Neural cell (in vitro differentiated cells): Measurements from ENCODE around the gene CACNB2. TPM values are rescaled to one million over a fixed set of nuclear protein-coding genes. Genes with fewer than 3 reads are reported as not detected.

Experiments
- H2AFZ ChIP-seq: fragments of 200-600, 300-800 bp; sonication (generic), shearing (Covaris generic); 2 replicates; pipeline ENCODE4 v1.6.0; 2014; ENCODE audit warnings: low read depth, mild to moderate bottlenecking, antibody characterized with exemption, low read length, moderate library complexity
- H3F3A ChIP-seq: fragments of 200-600 bp; shearing (Covaris generic); 2 replicates; pipeline ENCODE4 v1.6.1; 2016; ENCODE audit warnings: mild to moderate bottlenecking, moderate library complexity, mixed read lengths, antibody characterized with exemption, low read length; ENCODE audit not compliant: insufficient read depth, poor library complexity, severe bottlenecking
- H3K27ac ChIP-seq: fragments of 200-600, 300-800 bp; sonication (generic), shearing (Covaris generic); 2 replicates; pipeline ENCODE4 v1.5.1; 2014; ENCODE audit warnings: mild to moderate bottlenecking, low read length, moderate library complexity
- H3K27me3 ChIP-seq: fragments of 300-800, 200-600 bp; sonication (generic), shearing (Covaris generic); 2 replicates; pipeline ENCODE4 v1.6.0; 2014; ENCODE audit warnings: mild to moderate bottlenecking, low read depth, low read length, moderate library complexity; ENCODE audit not compliant: insufficient read depth
- H3K36me3 ChIP-seq: fragments of 300-800, 200-600 bp; sonication (generic), shearing (Covaris generic); 2 replicates; pipeline ENCODE4 v1.5.1; 2014; ENCODE audit warnings: mild to moderate bottlenecking, antibody characterized with exemption, low read length, moderate library complexity; ENCODE audit not compliant: insufficient read depth
- H3K4me2 ChIP-seq: fragments of 300-800, 200-600 bp; sonication (generic), shearing (Covaris generic); 2 replicates; pipeline ENCODE4 v1.6.0; 2014; ENCODE audit warnings: mild to moderate bottlenecking, low read length
- H3K4me3 ChIP-seq: fragments of 300-800, 200-600 bp; sonication (generic), shearing (Covaris generic); 2 replicates; pipeline ENCODE4 v1.5.1; 2014; ENCODE audit warnings: mild to moderate bottlenecking, low read length, moderate library complexity
- H3K79me2 ChIP-seq: fragments of 200-600 bp; shearing (Covaris generic); replicated peaks from 2 replicates; pipeline ENCODE4 v1.6.0; 2014; ENCODE audit warnings: mild to moderate bottlenecking, low read length, moderate library complexity; ENCODE audit not compliant: insufficient read depth
- H3K9ac ChIP-seq: fragments of 300-800, 200-600 bp; sonication (generic), shearing (Covaris generic); 2 replicates; pipeline ENCODE4 v1.6.1; 2016; ENCODE audit warnings: mild to moderate bottlenecking, low read length, mixed read lengths
- H3K9me2 ChIP-seq: fragments of 200-600 bp; shearing (Covaris generic); 2 replicates; pipeline ENCODE4 v1.6.1; 2016; ENCODE audit warnings: mild to moderate bottlenecking, low read length, mixed read lengths; ENCODE audit not compliant: insufficient read depth
- H3K9me3 ChIP-seq: fragments of 200-600, 300-800 bp; sonication (generic), shearing (Covaris generic); 2 replicates; pipeline ENCODE4 v1.6.1; 2016; ENCODE audit warnings: mild to moderate bottlenecking, mixed run types, low read length, moderate library complexity, mixed read lengths
- H4K20me1 ChIP-seq: fragments of 200-600 bp; shearing (Covaris generic); 2 replicates; pipeline ENCODE4 v1.6.1; 2016; ENCODE audit warnings: mild to moderate bottlenecking, mixed run types; ENCODE audit not compliant: insufficient read depth
- CTCF ChIP-seq: fragments of 450-650 bp; IDR thresholded peaks from 2 replicates; pipeline ENCODE4 v1.5.1; 2014; ENCODE audit warnings: antibody characterized with exemption, mild to moderate bottlenecking, moderate library complexity; ENCODE audit not compliant: poor library complexity, severe bottlenecking
- EP300 ChIP-seq: fragments of 450-650 bp; conservative IDR thresholded peaks from 2 replicates; pipeline ENCODE4 v1.6.1; 2014; ENCODE audit warnings: antibody characterized with exemption, mild to moderate bottlenecking, moderate library complexity; ENCODE audit not compliant: poor library complexity, severe bottlenecking
- EZH2 ChIP-seq: fragments of 200-600, 300-800 bp; shearing (Covaris generic), sonication (generic); IDR thresholded peaks from 2 replicates; pipeline ENCODE4 v1.6.1; 2014; ENCODE audit warnings: antibody characterized with exemption, low read length, borderline replicate concordance, mild to moderate bottlenecking; ENCODE audit not compliant: insufficient read depth, poor library complexity, severe bottlenecking
- MXI1 ChIP-seq: fragments of 450-650 bp; conservative IDR thresholded peaks from 2 replicates; pipeline ENCODE4 v1.6.1; 2014; ENCODE audit warnings: antibody characterized with exemption, mild to moderate bottlenecking; ENCODE audit not compliant: poor library complexity, severe bottlenecking
- POLR2AphosphoS5 ChIP-seq: IDR thresholded peaks from 2 replicates; pipeline ENCODE4 v1.6.1; 2012
- RAD21 ChIP-seq: fragments of 450-650 bp; conservative IDR thresholded peaks from 2 replicates; pipeline ENCODE4 v1.6.1; 2014; ENCODE audit warnings: antibody characterized with exemption, mild to moderate bottlenecking, moderate library complexity
- REST ChIP-seq: IDR thresholded peaks from 2 replicates; pipeline ENCODE4 v1.6.1; 2012; ENCODE audit warnings: borderline replicate concordance
- SMC3 ChIP-seq: fragments of 450-650 bp; conservative IDR thresholded peaks from 2 replicates; pipeline ENCODE4 v1.6.1; 2014; ENCODE audit warnings: antibody characterized with exemption, mild to moderate bottlenecking, moderate library complexity; ENCODE audit not compliant: poor library complexity
- TAF1 ChIP-seq: IDR thresholded peaks from 2 replicates; pipeline ENCODE4 v1.6.1; 2012; ENCODE audit warnings: low read depth
- polyA plus RNA-seq: library from polyadenylated mRNA; depleted of rRNA; stranded (reverse); fragments of >200 nt; gene quantifications from 2 replicates; pipeline ENCODE4 v1.2.3, GENCODE V29; 2014

CACNB2 gene
- polyA plus RNA-seq, 1 donor from 2014 or later, result 14.3 TPM

GRCh38 chr10:18261768-18262231, 121.6 kb downstream of the CACNB2 start:
- Histone ChIP-seq H3K9ac (no peak overlapping the region), H3K9me3 (no peaks in the 10 kb centered on the region), H3K36me3 (no peaks in the 10 kb centered on the region), H3F3A (no peaks in the 10 kb centered on the region), H4K20me1 (no peaks in the 10 kb centered on the region), H3K27ac (no peak overlapping the region), H3K9me2 (no peaks in the 10 kb centered on the region), H3K4me3 (no peak overlapping the region), H2AFZ (no peak overlapping the region), H3K4me2 (no peak overlapping the region), H3K79me2 (no peaks in the 10 kb centered on the region), H3K27me3 (no peaks in the 10 kb centered on the region)
- TF ChIP-seq CTCF (no peak), EZH2 (no peak), TAF1 (no peak), SMC3 (no peak), REST (no peak), MXI1 (no peak), POLR2AphosphoS5 (no peak), EP300 (no peak)

GRCh38 chr10:18264466-18265050, 124.3 kb downstream of the CACNB2 start:
- H3K9me2 ChIP-seq, result no peaks in the 10 kb centered on the region
- no peaks in the 10 kb centered on the region for H4K20me1 ChIP-seq
- no peak for TF ChIP-seq SMC3
- TF ChIP-seq POLR2AphosphoS5, result no peak
- TF ChIP-seq EZH2, result no peak
- TF ChIP-seq RAD21, result no peak
- no peak for TF ChIP-seq TAF1
- no peak for TF ChIP-seq MXI1
- TF ChIP-seq REST, result no peak
- no peak for TF ChIP-seq EP300
- no peak for TF ChIP-seq CTCF
- H2AFZ ChIP-seq, result no peak overlapping the region
- H3K36me3 ChIP-seq, result no peaks in the 10 kb centered on the region
- H3K27ac ChIP-seq, result no peak overlapping the region
- no peaks in the 10 kb centered on the region for H3F3A ChIP-seq
- H3K9me3 ChIP-seq, result no peaks in the 10 kb centered on the region
- H3K27me3 ChIP-seq, result no peaks in the 10 kb centered on the region
- no peak overlapping the region for H3K4me2 ChIP-seq
- no peak overlapping the region for H3K4me3 ChIP-seq
- H3K9ac ChIP-seq, result no peak overlapping the region
- no peaks in the 10 kb centered on the region for H3K79me2 ChIP-seq
